ENCODE results near the gene FAM83E.

FAM83E gene

GRCh38 chr19:48617146-48617937 lies 2.5 kb upstream of the FAM83E start:
- peaks cover 3% of the 10 kb centered on the region for H3K27me3 Mint-ChIP-seq (ENCODE audit: low read depth)
- no peak for TF ChIP-seq CTCF (IDR thresholded peaks at IDR 0.05; ENCODE audit: unreplicated experiment in 3 of 3)
- H3K36me3 Mint-ChIP-seq (ENCODE audit: low read depth): peaks cover 21% of the 10 kb centered on the region
- peak overlapping the region; percentile 42 to 88 (median 48) for H3K27ac Mint-ChIP-seq
- no peaks in the 10 kb centered on the region for H3K9me3 Mint-ChIP-seq
- peak overlapping the region; percentile 97 to 99 (median 99) for H3K4me3 Mint-ChIP-seq
- H3K4me1 Mint-ChIP-seq: peaks cover 39% of the 10 kb centered on the region

- Mint-ChIP-seq H3K27me3 (ENCODE audit: low read depth) (peaks cover 3% of the 10 kb centered on the region), H3K4me3 (peak overlapping the region; percentile 97 to 99 (median 99)), H3K36me3 (ENCODE audit: low read depth) (peaks cover 21% of the 10 kb centered on the region), H3K9me3 (no peaks in the 10 kb centered on the region), H3K27ac (peak overlapping the region in 1 of 3 experiments; percentile 42), H3K4me1 (peaks cover 33% of the 10 kb centered on the region)
- no peak for TF ChIP-seq CTCF (IDR thresholded peaks at IDR 0.05; ENCODE audit: unreplicated experiment in 3 of 3)
Measured at GRCh38 chr19:48616491-48617056, 1.7 kb upstream of the FAM83E start.

GRCh38 chr19:48616041-48616436 lies 1.2 kb upstream of the FAM83E start:
- TF ChIP-seq CTCF (IDR thresholded peaks at IDR 0.05; ENCODE audit: unreplicated experiment in 3 of 3): no peak
- peaks cover 21% of the 10 kb centered on the region for H3K36me3 Mint-ChIP-seq (ENCODE audit: low read depth)
- H3K27me3 Mint-ChIP-seq (ENCODE audit: low read depth): peaks cover 3% of the 10 kb centered on the region

GRCh38 chr19:48615231-48616040 lies 560 bp upstream of the FAM83E start:
- H3K36me3 Mint-ChIP-seq (ENCODE audit: low read depth): peaks cover 21% of the 10 kb centered on the region
- H3K4me1 Mint-ChIP-seq: peaks cover 30% of the 10 kb centered on the region
- H3K27ac Mint-ChIP-seq: peak overlapping the region in 1 of 3 experiments; percentile 50
- H3K9me3 Mint-ChIP-seq: no peaks in the 10 kb centered on the region
- TF ChIP-seq CTCF (IDR thresholded peaks at IDR 0.05; ENCODE audit: unreplicated experiment in 3 of 3): no peak
- peak overlapping the region; percentile 53 to 99 (median 59) for H3K4me3 Mint-ChIP-seq
- peaks cover 3% of the 10 kb centered on the region for H3K27me3 Mint-ChIP-seq (ENCODE audit: low read depth)

More at GRCh38 chr19:48616041-48616436, 1.2 kb upstream of the FAM83E start:
- peak overlapping the region; percentile 97 to 99 (median 99) for H3K4me3 Mint-ChIP-seq
- H3K9me3 Mint-ChIP-seq: no peaks in the 10 kb centered on the region
- H3K4me1 Mint-ChIP-seq: peaks cover 30% of the 10 kb centered on the region
- H3K27ac Mint-ChIP-seq: no peak overlapping the region

GRCh38 chr19:48613852-48614435 lies 932 bp downstream of the FAM83E start:
- peak overlapping the region in 2 of 3 experiments; percentile 38 for H3K4me3 Mint-ChIP-seq
- H3K27me3 Mint-ChIP-seq (ENCODE audit: low read depth): peaks cover 3% of the 10 kb centered on the region
- peaks cover 21% of the 10 kb centered on the region for H3K36me3 Mint-ChIP-seq (ENCODE audit: low read depth)
- no peaks in the 10 kb centered on the region for H3K9me3 Mint-ChIP-seq
- H3K4me1 Mint-ChIP-seq: peaks cover 24% of the 10 kb centered on the region
- TF ChIP-seq CTCF (IDR thresholded peaks at IDR 0.05; ENCODE audit: unreplicated experiment in 3 of 3): no peak
- H3K27ac Mint-ChIP-seq: peak overlapping the region in 2 of 3 experiments; percentile 53 to 61

Measured in nephron (organoid).